Thyroid gland (tissue), 4 donors: ENCODE measurements around the gene ADAMTS6.

ENCODE experiments used
- POLR2A ChIP-seq, 2 donors: fragments of 450-650 bp; IDR thresholded peaks; one replicate each; pipeline ENCODE4 v1.6.1; 2017; ENCODE audit warnings: antibody characterized with exemption in 2 of 2, mild to moderate bottlenecking in 2 of 2, moderate library complexity in 1 of 2
- TF ChIP-seq, protein P1 (sequence below), 6 experiments: fragments of 200-600 bp in 3 of 6; fragments of 450-650 bp in 3 of 6; sonication (generic) in 3 of 6; IDR thresholded peaks; one replicate each; pipeline ENCODE4 v1.5.1; 2016 to 2019; ENCODE audit warnings: antibody characterized with exemption in 6 of 6, mild to moderate bottlenecking in 2 of 6, inconsistent platforms in 1 of 6, moderate library complexity in 1 of 6

GRCh38 chr5:65485405-65485804, 3.7 kb upstream of the ADAMTS6 start:
- TF ChIP-seq, protein P1, sequence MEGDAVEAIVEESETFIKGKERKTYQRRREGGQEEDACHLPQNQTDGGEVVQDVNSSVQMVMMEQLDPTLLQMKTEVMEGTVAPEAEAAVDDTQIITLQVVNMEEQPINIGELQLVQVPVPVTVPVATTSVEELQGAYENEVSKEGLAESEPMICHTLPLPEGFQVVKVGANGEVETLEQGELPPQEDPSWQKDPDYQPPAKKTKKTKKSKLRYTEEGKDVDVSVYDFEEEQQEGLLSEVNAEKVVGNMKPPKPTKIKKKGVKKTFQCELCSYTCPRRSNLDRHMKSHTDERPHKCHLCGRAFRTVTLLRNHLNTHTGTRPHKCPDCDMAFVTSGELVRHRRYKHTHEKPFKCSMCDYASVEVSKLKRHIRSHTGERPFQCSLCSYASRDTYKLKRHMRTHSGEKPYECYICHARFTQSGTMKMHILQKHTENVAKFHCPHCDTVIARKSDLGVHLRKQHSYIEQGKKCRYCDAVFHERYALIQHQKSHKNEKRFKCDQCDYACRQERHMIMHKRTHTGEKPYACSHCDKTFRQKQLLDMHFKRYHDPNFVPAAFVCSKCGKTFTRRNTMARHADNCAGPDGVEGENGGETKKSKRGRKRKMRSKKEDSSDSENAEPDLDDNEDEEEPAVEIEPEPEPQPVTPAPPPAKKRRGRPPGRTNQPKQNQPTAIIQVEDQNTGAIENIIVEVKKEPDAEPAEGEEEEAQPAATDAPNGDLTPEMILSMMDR (IDR thresholded peaks at IDR 0.05): no peak
- TF ChIP-seq POLR2A (IDR thresholded peaks at IDR 0.05): no peak
